Heart left ventricle (tissue), 13 donors: ENCODE measurements around the gene RPS27L.

ENCODE experiments used
- POLR2A ChIP-seq, 2 donors: fragments of 450-650 bp; IDR thresholded peaks; one replicate each; pipeline ENCODE4 v1.6.1; 2017; ENCODE audit warnings: antibody characterized with exemption in 2 of 2, mild to moderate bottlenecking in 2 of 2, moderate library complexity in 2 of 2
- TF ChIP-seq, protein P1 (sequence below), 12 donors: fragments of 200-600 bp; sonication (generic) in 4 of 12; IDR thresholded peaks; one replicate each; pipeline versions ENCODE4 v1.5.0 to v1.8.0; 2018 to 2022; ENCODE audit warnings: antibody characterized with exemption in 12 of 12, mild to moderate bottlenecking in 5 of 12
- donor health status: ischemic (EF 13 %, LVEDD 7.1; RV severe dilation, severe dysfunction).
- donor health status: DM: no; HTN: yes; CAD: no.
- donor health status: DM: no; HTN: no; CAD: no.
- donor health status: ischemic (EF 25% LVEDD 6.9; RV normal size, moderate dysfunction).
- donor health status: ischemic (EF 25% LVEDD 5.7; RV mildly dilated, moderate dysfunction).
- donor health status: ischemic (EF 35%, LVEDD 5.7; RV mildly dilated, moderate dysfunction).
- donor health status: nonischemic (EF 11% LVEDD 7.7; RV severe dilation, severe dysfunction).
- donor health status: DM: yes; HTN: yes; CAD: no.
- donor health status: PGD.
- donor health status: ischemic (EF 29% LVEDD 5.4; RV normal size, mild dysfunction).
- donor health status: nonischemic (EF 23%, LVEDD 6.1; RV moderate dilation, normal function).

DNA sequence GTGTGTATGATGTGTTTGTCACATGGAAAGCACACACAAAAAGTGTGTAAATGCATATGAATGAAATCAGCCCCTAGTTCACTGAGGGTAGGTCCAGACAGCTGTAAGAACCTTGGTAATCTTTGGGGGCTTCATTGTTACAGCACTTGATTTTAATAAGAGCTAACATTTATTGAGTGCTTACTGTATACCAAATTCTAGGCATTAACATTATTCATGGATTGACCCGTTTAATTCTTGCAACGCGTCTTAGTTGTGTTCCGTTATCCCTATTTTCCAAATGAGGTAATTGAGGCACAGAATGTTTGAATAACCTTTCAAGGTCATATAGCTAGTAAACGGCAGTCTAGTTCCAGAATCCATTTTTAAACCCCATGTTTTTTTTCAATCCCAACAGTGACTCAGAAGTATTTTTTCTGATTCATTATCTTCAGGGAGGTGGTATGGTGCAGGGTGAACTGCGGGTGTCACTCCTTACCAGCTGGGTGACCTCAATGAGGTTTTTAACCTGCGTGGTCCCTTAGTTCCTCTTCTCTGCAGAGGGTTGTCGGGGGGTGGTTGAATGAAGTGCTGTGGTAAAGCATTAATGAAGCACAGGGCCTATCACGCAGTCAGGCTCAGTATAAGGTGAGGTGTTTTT is 46.3 kb upstream of the RPS27L start:
- TF ChIP-seq, protein P1, sequence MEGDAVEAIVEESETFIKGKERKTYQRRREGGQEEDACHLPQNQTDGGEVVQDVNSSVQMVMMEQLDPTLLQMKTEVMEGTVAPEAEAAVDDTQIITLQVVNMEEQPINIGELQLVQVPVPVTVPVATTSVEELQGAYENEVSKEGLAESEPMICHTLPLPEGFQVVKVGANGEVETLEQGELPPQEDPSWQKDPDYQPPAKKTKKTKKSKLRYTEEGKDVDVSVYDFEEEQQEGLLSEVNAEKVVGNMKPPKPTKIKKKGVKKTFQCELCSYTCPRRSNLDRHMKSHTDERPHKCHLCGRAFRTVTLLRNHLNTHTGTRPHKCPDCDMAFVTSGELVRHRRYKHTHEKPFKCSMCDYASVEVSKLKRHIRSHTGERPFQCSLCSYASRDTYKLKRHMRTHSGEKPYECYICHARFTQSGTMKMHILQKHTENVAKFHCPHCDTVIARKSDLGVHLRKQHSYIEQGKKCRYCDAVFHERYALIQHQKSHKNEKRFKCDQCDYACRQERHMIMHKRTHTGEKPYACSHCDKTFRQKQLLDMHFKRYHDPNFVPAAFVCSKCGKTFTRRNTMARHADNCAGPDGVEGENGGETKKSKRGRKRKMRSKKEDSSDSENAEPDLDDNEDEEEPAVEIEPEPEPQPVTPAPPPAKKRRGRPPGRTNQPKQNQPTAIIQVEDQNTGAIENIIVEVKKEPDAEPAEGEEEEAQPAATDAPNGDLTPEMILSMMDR (IDR thresholded peaks at IDR 0.05): no peak
- no peak for TF ChIP-seq POLR2A (IDR thresholded peaks at IDR 0.05)
